Spleen (tissue), 7 donors: Measurements from ENCODE around the gene DCST1.

Source experiments
- POLR2A ChIP-seq, 3 donors: fragments of 450-650 bp; IDR thresholded peaks; one replicate each; pipeline ENCODE4 v1.5.1; 2017; ENCODE audit warnings: antibody characterized with exemption in 3 of 3, mild to moderate bottlenecking in 1 of 3
- POLR2AphosphoS5 ChIP-seq, 3 donors: sonication (generic); formaldehyde crosslinking; IDR thresholded peaks; one replicate each; pipeline ENCODE4 v1.5.1; 2017; ENCODE audit warnings: antibody characterized with exemption in 3 of 3
- TF ChIP-seq, protein P1 (sequence below), 11 experiments: fragments of 200-600 bp in 7 of 11; fragments of 450-650 bp in 4 of 11; sonication (generic) in 4 of 11; IDR thresholded peaks in 8 of 11; conservative IDR thresholded peaks in 3 of 11; 1 replicate in 7 of 11; 2 replicates in 4 of 11; pipeline versions ENCODE4 v1.4.0 to v1.8.0; 2016 to 2021; ENCODE audit warnings: antibody characterized with exemption in 11 of 11, inconsistent platforms in 4 of 11, mild to moderate bottlenecking in 1 of 11
- donor health status: DM: no; HTN: no; CAD: no; lungs with moderate emphysema.
- donor health status: DM: no; HTN: no; CAD: no.
- donor health status: DM: no; HTN: no; CAD: no.

GRCh38 chr1:155009221-155009711 lies 24.4 kb upstream of the DCST1 start:
- TF ChIP-seq, protein P1, sequence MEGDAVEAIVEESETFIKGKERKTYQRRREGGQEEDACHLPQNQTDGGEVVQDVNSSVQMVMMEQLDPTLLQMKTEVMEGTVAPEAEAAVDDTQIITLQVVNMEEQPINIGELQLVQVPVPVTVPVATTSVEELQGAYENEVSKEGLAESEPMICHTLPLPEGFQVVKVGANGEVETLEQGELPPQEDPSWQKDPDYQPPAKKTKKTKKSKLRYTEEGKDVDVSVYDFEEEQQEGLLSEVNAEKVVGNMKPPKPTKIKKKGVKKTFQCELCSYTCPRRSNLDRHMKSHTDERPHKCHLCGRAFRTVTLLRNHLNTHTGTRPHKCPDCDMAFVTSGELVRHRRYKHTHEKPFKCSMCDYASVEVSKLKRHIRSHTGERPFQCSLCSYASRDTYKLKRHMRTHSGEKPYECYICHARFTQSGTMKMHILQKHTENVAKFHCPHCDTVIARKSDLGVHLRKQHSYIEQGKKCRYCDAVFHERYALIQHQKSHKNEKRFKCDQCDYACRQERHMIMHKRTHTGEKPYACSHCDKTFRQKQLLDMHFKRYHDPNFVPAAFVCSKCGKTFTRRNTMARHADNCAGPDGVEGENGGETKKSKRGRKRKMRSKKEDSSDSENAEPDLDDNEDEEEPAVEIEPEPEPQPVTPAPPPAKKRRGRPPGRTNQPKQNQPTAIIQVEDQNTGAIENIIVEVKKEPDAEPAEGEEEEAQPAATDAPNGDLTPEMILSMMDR (IDR thresholded peaks at IDR 0.05 in 8 of 11, conservative IDR thresholded peaks at IDR 0.05 in 3 of 11): no peak
- TF ChIP-seq POLR2AphosphoS5 (IDR thresholded peaks at IDR 0.05) (no peak), POLR2A (IDR thresholded peaks at IDR 0.05) (no peak)
